NCI-H146 treated with DMSO at 0.1 percent for 48 hours (cell line): ENCODE results near the gene BTG2.
A peak's percentile ranks its signal among the peaks of the same experiment; 100 is the strongest.
"Not testable (repeated sequence)": the region's sequence is repeated elsewhere in the genome, so short reads cannot be mapped to it uniquely, and the experiment has no call there.

ENCODE experiments used
- DNase-seq: peaks from one replicate; lab custom pipeline; 2025; ENCODE audit not compliant: unreplicated experiment; lab: John Stamatoyannopoulos, UW

BTG2 gene

GRCh38 chr1:203304919-203305808 is at the start of gene BTG2:
TSS of gene BTG2 (plus strand) at chr1:203305519. CDS start at chr1:203305607, 88 bp downstream.
- DNase-seq = peak; percentile 56

- not testable (repeated sequence) for DNase-seq
Measured at GRCh38 chr1:203256636-203257035, 48.7 kb upstream of the BTG2 start.

- DNase-seq = no peak
Measured at GRCh38 chr1:203263496-203263895, 41.8 kb upstream of the BTG2 start.

- DNase-seq = no peak
Measured at GRCh38 chr1:203264052-203264501, 41.2 kb upstream of the BTG2 start.

- DNase-seq = no peak
Measured at GRCh38 chr1:203265541-203265940, 39.8 kb upstream of the BTG2 start.

GRCh38 chr1:203266140-203266539 is 39.2 kb upstream of the BTG2 start:
- not testable (repeated sequence) for DNase-seq

- peak; percentile 75 for DNase-seq
Measured at GRCh38 chr1:203267347-203267846, 37.9 kb upstream of the BTG2 start.

- no peak for DNase-seq
Measured at GRCh38 chr1:203267912-203268311, 37.4 kb upstream of the BTG2 start.

GRCh38 chr1:203268901-203269653 is 36.2 kb upstream of the BTG2 start:
- DNase-seq = peak; percentile 70

GRCh38 chr1:203269654-203270020 is 35.7 kb upstream of the BTG2 start:
- DNase-seq = no peak

- DNase-seq = no peak
Measured at GRCh38 chr1:203270448-203270847, 34.9 kb upstream of the BTG2 start.

GRCh38 chr1:203271018-203271743 is 34.1 kb upstream of the BTG2 start:
- no peak for DNase-seq

GRCh38 chr1:203271962-203272632 is 33.2 kb upstream of the BTG2 start:
- DNase-seq = no peak

GRCh38 chr1:203272633-203273205 is 32.6 kb upstream of the BTG2 start:
- DNase-seq = no peak

- DNase-seq = peak; percentile 65
Measured at GRCh38 chr1:203273206-203273868, 32.0 kb upstream of the BTG2 start.

GRCh38 chr1:203273869-203274602 is 31.3 kb upstream of the BTG2 start:
- DNase-seq = no peak

- DNase-seq = no peak
Measured at GRCh38 chr1:203274603-203275381, 30.5 kb upstream of the BTG2 start.

- DNase-seq = no peak
Measured at GRCh38 chr1:203275656-203276272, 29.6 kb upstream of the BTG2 start.
